ENCODE data around the gene CLEC1B. TPM values are rescaled to one million over a fixed set of nuclear protein-coding genes. Genes with fewer than 3 reads are reported as not detected.
"Not testable (repeated sequence)": the region's sequence is repeated elsewhere in the genome, so short reads cannot be mapped to it uniquely, and the experiment has no call there.

CLEC1B gene
- total RNA-seq, result 14.2 TPM

DNA sequence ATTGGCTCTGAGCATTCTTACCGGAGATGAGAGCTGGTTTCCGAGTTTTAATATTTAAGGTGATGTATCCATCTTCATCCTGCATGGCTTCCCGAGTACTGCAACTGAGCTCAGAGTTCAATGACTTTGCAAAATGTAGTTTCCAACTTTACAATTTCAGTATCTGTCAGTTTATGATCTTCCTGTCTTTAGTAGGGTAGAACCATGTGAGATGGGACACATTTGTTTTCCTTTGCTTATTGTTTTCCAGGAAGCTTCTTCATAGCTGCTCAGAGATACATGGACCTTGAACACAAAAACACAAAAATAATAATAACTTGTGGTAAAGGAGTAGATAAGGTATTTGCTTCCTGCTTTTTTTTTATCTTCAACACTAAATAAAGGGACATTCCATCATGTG is at the start of gene CLEC1B:
Gene CLEC1B, minus strand, starts transcription at position 106 of the 400 bp plus-strand sequence. Its CDS starts 21 bp downstream, at position 85.
- H3K27me3 ChIP-seq (ENCODE audit: insufficient read depth, low read length), result peaks cover 4% of the 10 kb centered on the region
- H3K4me1 ChIP-seq (ENCODE audit: insufficient read depth, low read length), result no peaks in the 10 kb centered on the region
- no peak within 1 kb of the TSS for H3K4me3 ChIP-seq (ENCODE audit: low read length)
- no peaks in the 10 kb centered on the region for H3K9me3 ChIP-seq (ENCODE audit: low read depth, low read length)

DNA sequence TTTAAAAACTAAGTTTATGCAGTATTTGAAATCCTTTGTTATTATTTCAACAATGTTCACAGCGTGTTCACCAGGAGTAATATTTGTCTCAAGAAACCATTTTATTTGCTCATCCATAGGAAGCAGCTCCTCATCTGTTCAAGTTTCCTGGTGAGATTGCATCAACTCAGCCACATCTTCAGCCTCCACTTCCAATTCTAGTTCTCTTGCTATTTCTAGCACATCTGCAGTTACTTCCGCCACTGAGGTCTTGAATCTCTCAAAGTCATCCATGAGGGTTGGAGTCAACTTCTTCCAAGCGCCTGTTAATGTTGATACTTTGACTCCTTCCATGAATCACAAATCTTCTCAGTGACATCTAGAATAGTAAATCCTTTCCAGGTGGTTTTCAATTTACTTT is 49.6 kb upstream of the CLEC1B start:
- H3K4me3 ChIP-seq (ENCODE audit: low read length), result no peak overlapping the region
- peaks cover 20% of the 10 kb centered on the region for H3K4me1 ChIP-seq (ENCODE audit: insufficient read depth, low read length)
- H3K9me3 ChIP-seq (ENCODE audit: low read depth, low read length), result no peaks in the 10 kb centered on the region
- no peaks in the 10 kb centered on the region for H3K27me3 ChIP-seq (ENCODE audit: insufficient read depth, low read length)

GRCh38 chr12:10042167-10042566 is 43.2 kb upstream of the CLEC1B start:
- peaks cover 3% of the 10 kb centered on the region for H3K4me1 ChIP-seq (ENCODE audit: insufficient read depth, low read length)
- H3K27me3 ChIP-seq (ENCODE audit: insufficient read depth, low read length), result no peaks in the 10 kb centered on the region
- H3K4me3 ChIP-seq (ENCODE audit: low read length), result no peak overlapping the region
- no peaks in the 10 kb centered on the region for H3K9me3 ChIP-seq (ENCODE audit: low read depth, low read length)

- no peaks in the 10 kb centered on the region for H3K9me3 ChIP-seq (ENCODE audit: low read depth, low read length)
- no peaks in the 10 kb centered on the region for H3K27me3 ChIP-seq (ENCODE audit: insufficient read depth, low read length)
- H3K4me1 ChIP-seq (ENCODE audit: insufficient read depth, low read length), result peaks cover 14% of the 10 kb centered on the region
- H3K4me3 ChIP-seq (ENCODE audit: low read length), result no peak overlapping the region
These were observed 35.0 kb upstream of the CLEC1B start for GRCh38 chr12:10033783-10034545.

GRCh38 chr12:10031771-10032175 is 32.9 kb upstream of the CLEC1B start:
- peaks cover 19% of the 10 kb centered on the region for H3K4me1 ChIP-seq (ENCODE audit: insufficient read depth, low read length)
- H3K9me3 ChIP-seq (ENCODE audit: low read depth, low read length), result no peaks in the 10 kb centered on the region
- H3K4me3 ChIP-seq (ENCODE audit: low read length), result no peak overlapping the region
- no peaks in the 10 kb centered on the region for H3K27me3 ChIP-seq (ENCODE audit: insufficient read depth, low read length)

- peaks cover 19% of the 10 kb centered on the region for H3K4me1 ChIP-seq (ENCODE audit: insufficient read depth, low read length)
- no peaks in the 10 kb centered on the region for H3K9me3 ChIP-seq (ENCODE audit: low read depth, low read length)
- no peaks in the 10 kb centered on the region for H3K27me3 ChIP-seq (ENCODE audit: insufficient read depth, low read length)
- no peak overlapping the region for H3K4me3 ChIP-seq (ENCODE audit: low read length)
These were observed 32.4 kb upstream of the CLEC1B start for GRCh38 chr12:10031321-10031720.

DNA sequence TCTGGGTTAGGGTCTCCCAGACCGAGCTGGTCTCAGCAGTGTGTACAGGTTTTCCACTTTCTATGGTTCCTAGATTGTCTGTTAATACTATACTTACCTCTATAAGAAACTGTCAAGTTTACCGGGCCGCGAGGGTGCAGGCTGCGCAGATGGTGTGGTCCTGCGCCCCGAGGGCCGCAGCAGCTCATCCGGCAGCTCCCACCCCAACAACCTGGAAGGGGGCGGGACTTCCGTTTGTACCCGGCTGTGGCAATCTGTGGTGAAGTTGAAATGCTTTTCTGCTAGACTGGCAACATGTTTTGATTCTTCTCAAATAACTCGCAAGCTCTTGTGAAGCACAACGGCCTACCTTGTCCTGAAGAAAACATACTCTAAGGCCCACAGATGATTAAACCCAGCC is 31.5 kb upstream of the CLEC1B start, which contains the start of gene CLEC9A:
Gene CLEC9A, plus strand, starts transcription at position 237 of the 400 bp plus-strand sequence. CDS start 22,006 bp downstream, outside the sequence.
- H3K27me3 ChIP-seq (ENCODE audit: insufficient read depth, low read length), result no peaks in the 10 kb centered on the region
- no peaks in the 10 kb centered on the region for H3K9me3 ChIP-seq (ENCODE audit: low read depth, low read length)
- no peak within 1 kb of the TSS for H3K4me3 ChIP-seq (ENCODE audit: low read length)
- peaks cover 19% of the 10 kb centered on the region for H3K4me1 ChIP-seq (ENCODE audit: insufficient read depth, low read length)

GRCh38 chr12:10027721-10028120 is 28.8 kb upstream of the CLEC1B start:
- H3K9me3 ChIP-seq (ENCODE audit: low read depth, low read length), result no peaks in the 10 kb centered on the region
- no peaks in the 10 kb centered on the region for H3K27me3 ChIP-seq (ENCODE audit: insufficient read depth, low read length)
- H3K4me1 ChIP-seq (ENCODE audit: insufficient read depth, low read length), result peaks cover 12% of the 10 kb centered on the region
- H3K4me3 ChIP-seq (ENCODE audit: low read length), result no peak overlapping the region

GRCh38 chr12:10027311-10027710 is 28.4 kb upstream of the CLEC1B start:
- peaks cover 12% of the 10 kb centered on the region for H3K4me1 ChIP-seq (ENCODE audit: insufficient read depth, low read length)
- H3K9me3 ChIP-seq (ENCODE audit: low read depth, low read length), result no peaks in the 10 kb centered on the region
- H3K4me3 ChIP-seq (ENCODE audit: low read length), result no peak overlapping the region
- no peaks in the 10 kb centered on the region for H3K27me3 ChIP-seq (ENCODE audit: insufficient read depth, low read length)

GRCh38 chr12:10026666-10027065 is 27.7 kb upstream of the CLEC1B start:
- H3K27me3 ChIP-seq (ENCODE audit: insufficient read depth, low read length); H3K4me3 ChIP-seq (ENCODE audit: low read length); H3K9me3 ChIP-seq (ENCODE audit: low read depth, low read length): not testable (repeated sequence)
- peaks cover 12% of the 10 kb centered on the region for H3K4me1 ChIP-seq (ENCODE audit: insufficient read depth, low read length)

DNA sequence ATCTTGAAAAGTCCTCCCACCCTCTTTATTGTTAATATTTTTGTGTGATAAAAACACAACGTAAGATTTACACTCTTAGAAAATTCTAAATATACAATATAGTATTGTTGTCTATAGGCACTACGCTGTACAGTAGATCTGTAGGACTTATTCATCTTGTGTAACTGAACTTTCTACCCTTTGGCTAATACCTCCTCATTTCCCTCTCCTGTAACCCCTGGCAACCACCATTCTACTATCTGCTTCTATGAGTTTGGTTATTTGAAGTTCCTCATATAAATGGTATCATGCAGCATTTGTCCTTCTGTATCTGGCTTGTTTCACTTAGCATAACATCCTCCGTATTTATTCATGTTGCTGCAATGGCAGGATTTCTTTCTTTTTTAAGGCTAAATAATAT is 26.3 kb upstream of the CLEC1B start:
- Histone ChIP-seq H3K4me3 (ENCODE audit: low read length) (no peak overlapping the region), H3K9me3 (ENCODE audit: low read depth, low read length) (no peaks in the 10 kb centered on the region), H3K27me3 (ENCODE audit: insufficient read depth, low read length) (no peaks in the 10 kb centered on the region), H3K4me1 (ENCODE audit: insufficient read depth, low read length) (peaks cover 9% of the 10 kb centered on the region)

DNA sequence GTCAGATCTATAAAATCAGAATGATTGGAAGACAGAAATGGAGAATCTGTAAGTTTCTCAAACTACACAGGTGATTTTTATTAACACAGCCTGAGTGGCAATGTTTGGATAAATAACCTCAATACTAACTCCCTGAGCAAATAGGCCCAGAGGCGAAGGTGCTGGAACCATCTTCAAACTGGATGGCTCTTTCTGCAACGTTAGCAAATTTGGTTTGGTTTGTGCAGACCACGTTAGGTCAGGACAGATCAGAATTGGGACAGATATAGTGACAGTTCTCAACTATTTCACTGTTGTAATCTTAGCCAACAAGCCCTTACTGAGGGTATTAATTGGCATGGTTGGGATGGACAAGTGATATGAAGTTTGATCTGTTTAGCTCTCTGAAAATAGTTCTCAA is 22.4 kb upstream of the CLEC1B start:
- Histone ChIP-seq H3K27me3 (ENCODE audit: insufficient read depth, low read length) (no peaks in the 10 kb centered on the region), H3K4me1 (ENCODE audit: insufficient read depth, low read length) (no peaks in the 10 kb centered on the region), H3K9me3 (ENCODE audit: low read depth, low read length) (no peaks in the 10 kb centered on the region), H3K4me3 (ENCODE audit: low read length) (no peak overlapping the region)

- Histone ChIP-seq H3K9me3 (ENCODE audit: low read depth, low read length) (no peaks in the 10 kb centered on the region), H3K27me3 (ENCODE audit: insufficient read depth, low read length) (no peaks in the 10 kb centered on the region), H3K4me1 (ENCODE audit: insufficient read depth, low read length) (no peaks in the 10 kb centered on the region), H3K4me3 (ENCODE audit: low read length) (no peak overlapping the region)
These were observed 19.5 kb upstream of the CLEC1B start for GRCh38 chr12:10018386-10018785.

DNA sequence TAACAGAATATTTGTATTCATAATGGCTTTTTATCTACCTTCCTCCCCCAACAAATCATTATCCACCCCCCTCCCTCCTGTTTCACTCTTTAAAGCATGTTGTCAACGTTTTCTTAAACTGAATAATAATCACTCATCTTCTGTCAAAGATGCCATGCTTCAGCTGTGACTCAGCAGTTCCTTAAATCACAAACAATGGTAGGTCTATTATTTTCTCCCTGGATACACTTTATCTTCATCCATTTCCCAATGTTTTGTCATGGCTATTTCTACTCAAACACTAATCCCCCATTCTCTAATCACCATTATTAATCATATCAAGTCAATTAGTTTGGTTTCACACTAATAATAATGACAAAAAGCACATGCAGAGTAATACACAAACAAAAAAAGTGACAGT is 18.0 kb upstream of the CLEC1B start:
- Histone ChIP-seq H3K27me3 (ENCODE audit: insufficient read depth, low read length) (no peaks in the 10 kb centered on the region), H3K9me3 (ENCODE audit: low read depth, low read length) (no peaks in the 10 kb centered on the region), H3K4me1 (ENCODE audit: insufficient read depth, low read length) (no peaks in the 10 kb centered on the region), H3K4me3 (ENCODE audit: low read length) (no peak overlapping the region)

GRCh38 chr12:10015450-10015849 is 16.5 kb upstream of the CLEC1B start:
- H3K4me3 ChIP-seq (ENCODE audit: low read length), result no peak overlapping the region
- no peaks in the 10 kb centered on the region for H3K9me3 ChIP-seq (ENCODE audit: low read depth, low read length)
- H3K4me1 ChIP-seq (ENCODE audit: insufficient read depth, low read length), result no peaks in the 10 kb centered on the region
- no peaks in the 10 kb centered on the region for H3K27me3 ChIP-seq (ENCODE audit: insufficient read depth, low read length)
